Activated naive CD8-positive, alpha-beta T cell treated with anti-CD3 and anti-CD28 coated beads, Interleukin-2, amount 50 U/mL, for 16 hours (primary cell): Measurements from ENCODE around the gene PPFIA1.
"Not testable (repeated sequence)": the region's sequence is repeated elsewhere in the genome, so short reads cannot be mapped to it uniquely, and the experiment has no call there.

ENCODE experiments used
- DNase-seq: peaks from one replicate; pipeline ENCODE4 v3.0.0-alpha.2; 2020; ENCODE audit warnings: low read depth, low spot score

PPFIA1 gene

GRCh38 chr11:70325824-70326223 is 55.3 kb downstream of the PPFIA1 start:
- DNase-seq = no peak

- DNase-seq = no peak
Measured at GRCh38 chr11:70326365-70326811, 55.9 kb downstream of the PPFIA1 start.

GRCh38 chr11:70326833-70327232 is 56.3 kb downstream of the PPFIA1 start:
- DNase-seq = no peak

- no peak for DNase-seq
Measured at GRCh38 chr11:70327717-70328116, 57.2 kb downstream of the PPFIA1 start.

- DNase-seq = no peak
Measured at GRCh38 chr11:70328556-70328955, 58.1 kb downstream of the PPFIA1 start.

- DNase-seq = not testable (repeated sequence)
Measured at GRCh38 chr11:70331320-70331843, 60.9 kb downstream of the PPFIA1 start.

GRCh38 chr11:70331901-70332300 is 61.4 kb downstream of the PPFIA1 start:
- DNase-seq = no peak

GRCh38 chr11:70332567-70332966 is 62.1 kb downstream of the PPFIA1 start:
- DNase-seq = no peak

GRCh38 chr11:70333261-70333660 is 62.8 kb downstream of the PPFIA1 start:
- no peak for DNase-seq

- no peak for DNase-seq
Measured at GRCh38 chr11:70334351-70334995, 64.0 kb downstream of the PPFIA1 start.

GRCh38 chr11:70335511-70335910 is 65.0 kb downstream of the PPFIA1 start:
- no peak for DNase-seq

- DNase-seq = no peak
Measured at GRCh38 chr11:70338594-70338993, 68.1 kb downstream of the PPFIA1 start.

- DNase-seq = no peak
Measured at GRCh38 chr11:70339066-70339465, 68.6 kb downstream of the PPFIA1 start.

GRCh38 chr11:70341881-70342429 is 71.5 kb downstream of the PPFIA1 start:
- no peak for DNase-seq

GRCh38 chr11:70343636-70344035 is 73.1 kb downstream of the PPFIA1 start:
- no peak for DNase-seq

GRCh38 chr11:70348191-70348590 is 77.7 kb downstream of the PPFIA1 start:
- DNase-seq = no peak

- no peak for DNase-seq
Measured at GRCh38 chr11:70348608-70349007, 78.1 kb downstream of the PPFIA1 start.

GRCh38 chr11:70351646-70352045 is 81.2 kb downstream of the PPFIA1 start:
- no peak for DNase-seq

GRCh38 chr11:70352100-70352499 is 81.6 kb downstream of the PPFIA1 start:
- no peak for DNase-seq

- DNase-seq = no peak
Measured at GRCh38 chr11:70352601-70353000, 82.1 kb downstream of the PPFIA1 start.

- DNase-seq = no peak
Measured at GRCh38 chr11:70353329-70353728, 82.8 kb downstream of the PPFIA1 start.

- DNase-seq = no peak
Measured at GRCh38 chr11:70353900-70354568, 83.5 kb downstream of the PPFIA1 start.

GRCh38 chr11:70354629-70355028 is 84.1 kb downstream of the PPFIA1 start:
- DNase-seq = no peak
